Progenitor cell of endocrine pancreas (in vitro differentiated cells): ENCODE results near the gene TAF3. TPM values are rescaled to one million over a fixed set of nuclear protein-coding genes. Genes with fewer than 3 reads are reported as not detected.

Source experiments
- DNase-seq: peaks from one replicate; pipeline ENCODE4 v3.0.0; 2021; ENCODE audit warnings: low spot score; ENCODE audit not compliant: unreplicated experiment
- H3K27ac Mint-ChIP-seq: 2 replicates; pipeline ENCODE4 v1.8.0; 2021; ENCODE audit warnings: mild to moderate bottlenecking, moderate library complexity, mixed read lengths
- H3K27me3 Mint-ChIP-seq: 2 replicates; pipeline ENCODE4 v1.8.0; 2021; ENCODE audit warnings: mixed read lengths
- H3K36me3 Mint-ChIP-seq: 2 replicates; pipeline ENCODE4 v1.8.0; 2022; ENCODE audit warnings: mixed read lengths; ENCODE audit not compliant: insufficient read depth
- H3K4me1 Mint-ChIP-seq: 2 replicates; pipeline ENCODE4 v1.8.0; 2021; ENCODE audit warnings: low read depth, mixed read lengths
- H3K4me3 Mint-ChIP-seq: 2 replicates; pipeline ENCODE4 v1.8.0; 2021; ENCODE audit warnings: low read depth, mild to moderate bottlenecking, moderate library complexity, mixed read lengths
- H3K9me3 Mint-ChIP-seq: 2 replicates; pipeline ENCODE4 v1.8.0; 2021; ENCODE audit warnings: low read depth, mixed read lengths
- CTCF ChIP-seq: fragments of 200-600 bp; sonication (generic); IDR thresholded peaks from one replicate; pipeline ENCODE4 v1.5.0; 2021; ENCODE audit warnings: antibody characterized with exemption, mild to moderate bottlenecking; ENCODE audit not compliant: unreplicated experiment
- total RNA-seq: library from RNA; stranded (reverse); gene quantifications from 2 replicates; pipeline ENCODE4 v1.2.1, GENCODE V29; 2021

Gene TAF3
- total RNA-seq, 1 donor from 2014 or later = 9.4 TPM

GRCh38 chr10:7945034-7945433, 126.7 kb downstream of the TAF3 start:
- Mint-ChIP-seq H3K27ac (no peak overlapping the region), H3K4me3 (no peak overlapping the region), H3K36me3 (no peaks in the 10 kb centered on the region), H3K27me3 (peaks cover 7% of the 10 kb centered on the region), H3K4me1 (peaks cover 13% of the 10 kb centered on the region), H3K9me3 (no peaks in the 10 kb centered on the region)
- DNase-seq = no peak
- TF ChIP-seq CTCF = no peak

GRCh38 chr10:7945469-7946187, 127.3 kb downstream of the TAF3 start:
- H3K4me3 Mint-ChIP-seq = no peak overlapping the region
- peaks cover under 1% of the 10 kb centered on the region for H3K9me3 Mint-ChIP-seq
- H3K36me3 Mint-ChIP-seq = no peaks in the 10 kb centered on the region
- peaks cover 7% of the 10 kb centered on the region for H3K27me3 Mint-ChIP-seq
- no peak for DNase-seq
- peak overlapping the region; percentile 29 for H3K27ac Mint-ChIP-seq
- TF ChIP-seq CTCF = no peak
- peaks cover 13% of the 10 kb centered on the region for H3K4me1 Mint-ChIP-seq

DNA sequence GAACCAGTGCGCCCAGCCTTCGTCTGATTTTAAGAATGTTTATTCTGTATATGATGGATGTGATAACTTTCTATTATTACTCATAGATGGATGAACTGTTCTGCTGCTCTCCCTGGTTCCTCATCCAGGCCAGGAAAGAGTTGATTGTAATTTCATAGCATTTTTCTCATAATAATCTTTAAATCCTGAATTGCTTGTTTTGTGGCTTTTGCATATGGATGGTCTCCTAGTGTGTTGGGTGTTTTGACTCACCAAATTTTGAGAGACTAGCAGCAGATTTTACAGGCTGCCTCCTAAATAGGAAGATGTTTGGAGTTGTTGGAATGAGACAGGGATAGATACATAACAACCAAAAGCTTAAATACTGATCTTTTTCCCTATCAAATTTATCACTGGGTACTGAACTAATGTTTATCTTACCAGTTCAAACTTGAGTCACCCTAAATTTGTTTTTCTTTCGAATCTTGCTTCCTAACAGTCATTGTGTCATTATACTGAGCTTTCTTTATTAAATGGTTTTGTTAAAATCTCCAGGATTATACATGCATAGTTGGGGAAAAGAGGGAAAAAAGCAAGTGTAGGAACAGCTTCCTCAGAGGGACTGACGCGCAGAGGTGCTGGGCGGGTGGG, 130.2 kb downstream of the TAF3 start:
- no peak for TF ChIP-seq CTCF
- no peaks in the 10 kb centered on the region for H3K36me3 Mint-ChIP-seq
- peaks cover 3% of the 10 kb centered on the region for H3K9me3 Mint-ChIP-seq
- H3K27me3 Mint-ChIP-seq = no peaks in the 10 kb centered on the region
- no peak overlapping the region for H3K27ac Mint-ChIP-seq
- no peak for DNase-seq
- no peak overlapping the region for H3K4me3 Mint-ChIP-seq
- peaks cover 10% of the 10 kb centered on the region for H3K4me1 Mint-ChIP-seq

DNA sequence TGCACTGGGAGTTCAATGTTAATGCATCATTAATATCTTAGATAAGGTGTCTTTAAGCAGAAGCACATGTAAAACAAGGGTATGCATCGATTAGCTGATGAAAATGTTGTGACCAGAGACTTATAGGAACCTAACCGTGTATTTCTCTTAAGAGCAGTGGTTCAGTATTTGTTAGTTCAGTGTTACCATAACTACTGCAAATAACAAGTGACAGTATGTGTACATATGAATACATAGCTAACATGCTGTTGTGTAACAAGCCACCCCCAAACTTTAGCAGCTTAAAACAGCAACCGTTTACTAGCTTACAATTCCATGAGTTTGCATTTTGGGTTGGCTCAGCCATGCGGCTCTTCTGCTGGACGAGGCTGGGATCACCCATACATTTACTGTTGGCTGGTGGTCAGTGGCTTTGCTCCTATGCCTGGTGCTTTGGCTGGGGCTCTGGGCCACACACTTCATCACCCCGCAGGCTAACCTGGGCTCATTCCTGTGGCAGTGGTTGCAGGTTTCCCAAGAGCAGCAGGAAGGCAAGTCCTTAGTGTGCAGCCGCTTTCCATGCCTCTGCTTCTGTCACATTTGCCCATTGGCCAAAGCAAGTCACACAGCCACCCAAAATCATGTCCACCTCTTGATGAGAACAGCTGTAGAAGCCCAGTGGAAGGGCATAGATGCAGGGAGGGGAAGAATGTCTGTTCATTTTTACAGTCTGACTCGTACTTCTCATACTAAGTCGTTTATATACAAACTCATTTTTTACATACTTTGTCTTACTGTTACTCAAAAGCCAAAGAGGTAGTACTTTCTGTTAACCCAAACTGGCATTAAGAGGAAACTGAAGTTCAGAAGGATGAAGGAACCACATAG, 132.9 kb downstream of the TAF3 start:
- Mint-ChIP-seq H3K27me3 (no peaks in the 10 kb centered on the region), H3K4me1 (peaks cover 6% of the 10 kb centered on the region), H3K27ac (no peak overlapping the region), H3K36me3 (no peaks in the 10 kb centered on the region), H3K9me3 (peaks cover 3% of the 10 kb centered on the region), H3K4me3 (no peak overlapping the region)
- no peak for DNase-seq
- no peak for TF ChIP-seq CTCF

DNA sequence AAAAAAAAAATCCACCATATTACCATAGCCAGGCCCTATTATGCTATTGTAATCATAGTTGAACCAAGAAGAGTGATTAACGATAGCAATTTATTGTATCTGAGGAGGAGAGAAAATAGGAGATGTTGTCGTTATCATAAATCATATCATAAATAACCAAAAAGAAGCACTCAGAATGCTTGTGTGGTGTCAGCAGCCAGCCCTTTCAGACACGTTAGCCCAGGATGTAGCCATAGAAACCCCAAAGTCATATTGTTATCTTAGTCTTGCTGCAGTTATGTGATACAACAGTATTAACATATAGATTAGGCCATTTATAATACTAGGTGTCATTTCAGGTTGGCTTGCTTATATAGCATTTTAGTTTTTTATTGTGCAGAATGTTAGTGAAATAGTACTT, 134.0 kb downstream of the TAF3 start:
- Mint-ChIP-seq H3K27ac (no peak overlapping the region), H3K27me3 (no peaks in the 10 kb centered on the region), H3K9me3 (peaks cover 3% of the 10 kb centered on the region), H3K4me1 (peaks cover 10% of the 10 kb centered on the region), H3K36me3 (no peaks in the 10 kb centered on the region), H3K4me3 (no peak overlapping the region)
- no peak for TF ChIP-seq CTCF
- DNase-seq = no peak
